ENCODE results near the gene NHERF1.

The NHERF1 gene

DNA sequence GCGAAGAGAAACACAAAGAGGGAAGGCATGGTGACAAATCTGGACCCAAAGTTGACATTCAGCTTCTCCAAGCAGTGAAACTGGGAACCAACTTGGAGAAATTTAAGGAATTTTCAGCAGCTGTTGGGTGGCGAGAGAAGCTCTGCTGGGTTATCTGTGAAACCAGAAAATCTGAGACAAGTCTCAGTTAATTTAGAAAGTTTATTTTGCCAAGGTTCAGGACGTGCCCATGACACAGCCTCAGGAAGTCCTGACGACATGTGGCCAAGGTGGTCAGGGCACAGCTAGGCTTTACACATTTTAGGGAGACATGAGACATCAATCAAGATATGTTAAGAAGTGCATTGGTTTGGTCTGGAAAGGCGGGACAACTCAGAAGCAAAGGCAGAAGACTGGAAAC lies 24.5 kb upstream of the NHERF1 start:
- TF ChIP-seq, protein P1, sequence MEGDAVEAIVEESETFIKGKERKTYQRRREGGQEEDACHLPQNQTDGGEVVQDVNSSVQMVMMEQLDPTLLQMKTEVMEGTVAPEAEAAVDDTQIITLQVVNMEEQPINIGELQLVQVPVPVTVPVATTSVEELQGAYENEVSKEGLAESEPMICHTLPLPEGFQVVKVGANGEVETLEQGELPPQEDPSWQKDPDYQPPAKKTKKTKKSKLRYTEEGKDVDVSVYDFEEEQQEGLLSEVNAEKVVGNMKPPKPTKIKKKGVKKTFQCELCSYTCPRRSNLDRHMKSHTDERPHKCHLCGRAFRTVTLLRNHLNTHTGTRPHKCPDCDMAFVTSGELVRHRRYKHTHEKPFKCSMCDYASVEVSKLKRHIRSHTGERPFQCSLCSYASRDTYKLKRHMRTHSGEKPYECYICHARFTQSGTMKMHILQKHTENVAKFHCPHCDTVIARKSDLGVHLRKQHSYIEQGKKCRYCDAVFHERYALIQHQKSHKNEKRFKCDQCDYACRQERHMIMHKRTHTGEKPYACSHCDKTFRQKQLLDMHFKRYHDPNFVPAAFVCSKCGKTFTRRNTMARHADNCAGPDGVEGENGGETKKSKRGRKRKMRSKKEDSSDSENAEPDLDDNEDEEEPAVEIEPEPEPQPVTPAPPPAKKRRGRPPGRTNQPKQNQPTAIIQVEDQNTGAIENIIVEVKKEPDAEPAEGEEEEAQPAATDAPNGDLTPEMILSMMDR (IDR thresholded peaks at IDR 0.05; ENCODE audit: insufficient read depth, low read length, poor library complexity, severe bottlenecking), result no peak
- TF ChIP-seq EZH2phosphoT487 (conservative IDR thresholded peaks at IDR 0.05; ENCODE audit: low read length), result no peak
- Histone ChIP-seq H3K4me3 (ENCODE audit: insufficient read depth, low read length, poor library complexity, severe bottlenecking) (no peak overlapping the region), H3K9me3 (ENCODE audit: insufficient read depth, low read length) (peaks cover 10% of the 10 kb centered on the region; the same call in 1 of the 2 replicates), H3K79me2 (ENCODE audit: insufficient read depth, low read length) (no peaks in the 10 kb centered on the region), H3K27me3 (ENCODE audit: low read length) (no peaks in the 10 kb centered on the region), H4K20me1 (ENCODE audit: low read depth, low read length) (no peaks in the 10 kb centered on the region), H3K4me2 (ENCODE audit: low read depth, low read length, poor library complexity, severe bottlenecking) (no peak overlapping the region), H3K36me3 (ENCODE audit: low read length) (no peaks in the 10 kb centered on the region), H3F3A (ENCODE audit: insufficient read depth) (no peaks in the 10 kb centered on the region), H3K9me2 (replicated peaks; ENCODE audit: insufficient read depth, low read length) (no peaks in the 10 kb centered on the region), H2AFZ (ENCODE audit: low read depth, low read length, severe bottlenecking) (no peak overlapping the region), H3K27ac (ENCODE audit: low read depth, low read length) (no peak overlapping the region), H3K9ac (ENCODE audit: low read length) (no peak overlapping the region)

DNA sequence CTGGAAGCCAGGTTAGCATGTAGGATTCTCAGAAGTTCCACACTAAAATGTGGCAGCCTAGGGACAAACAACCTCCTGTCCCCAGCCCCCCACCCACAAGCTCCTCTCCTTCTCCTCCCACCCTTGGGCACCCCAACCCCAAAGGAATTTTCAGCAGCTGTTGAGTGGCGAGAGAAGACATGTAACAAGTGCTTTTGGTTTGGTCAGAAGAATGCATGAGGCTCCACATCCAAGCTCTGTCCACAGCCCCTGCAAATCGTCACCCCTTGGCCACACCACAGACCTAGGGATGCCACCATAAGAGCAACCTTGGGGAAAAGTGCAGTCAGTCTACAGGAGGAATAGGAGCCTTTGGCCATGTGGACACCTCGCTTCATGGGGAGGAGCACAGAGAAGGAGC lies 23.3 kb upstream of the NHERF1 start:
- Histone ChIP-seq H3K36me3 (ENCODE audit: low read length) (no peaks in the 10 kb centered on the region), H2AFZ (ENCODE audit: low read depth, low read length, severe bottlenecking) (no peak overlapping the region), H3K4me2 (ENCODE audit: low read depth, low read length, poor library complexity, severe bottlenecking) (no peak overlapping the region), H3K4me3 (ENCODE audit: insufficient read depth, low read length, poor library complexity, severe bottlenecking) (no peak overlapping the region), H3K9me2 (replicated peaks; ENCODE audit: insufficient read depth, low read length) (no peaks in the 10 kb centered on the region), H3K27me3 (ENCODE audit: low read length) (no peaks in the 10 kb centered on the region), H3K27ac (ENCODE audit: low read depth, low read length) (no peak overlapping the region), H3K9ac (ENCODE audit: low read length) (no peak overlapping the region), H4K20me1 (ENCODE audit: low read depth, low read length) (no peaks in the 10 kb centered on the region), H3K9me3 (ENCODE audit: insufficient read depth, low read length) (peaks cover 11% of the 10 kb centered on the region; the same call in 1 of the 2 replicates), H3K79me2 (ENCODE audit: insufficient read depth, low read length) (no peaks in the 10 kb centered on the region), H3F3A (ENCODE audit: insufficient read depth) (no peaks in the 10 kb centered on the region)
- no peak for TF ChIP-seq EZH2phosphoT487 (conservative IDR thresholded peaks at IDR 0.05; ENCODE audit: low read length)
- TF ChIP-seq, protein P1 (IDR thresholded peaks at IDR 0.05; ENCODE audit: insufficient read depth, low read length, poor library complexity, severe bottlenecking), result no peak

DNA sequence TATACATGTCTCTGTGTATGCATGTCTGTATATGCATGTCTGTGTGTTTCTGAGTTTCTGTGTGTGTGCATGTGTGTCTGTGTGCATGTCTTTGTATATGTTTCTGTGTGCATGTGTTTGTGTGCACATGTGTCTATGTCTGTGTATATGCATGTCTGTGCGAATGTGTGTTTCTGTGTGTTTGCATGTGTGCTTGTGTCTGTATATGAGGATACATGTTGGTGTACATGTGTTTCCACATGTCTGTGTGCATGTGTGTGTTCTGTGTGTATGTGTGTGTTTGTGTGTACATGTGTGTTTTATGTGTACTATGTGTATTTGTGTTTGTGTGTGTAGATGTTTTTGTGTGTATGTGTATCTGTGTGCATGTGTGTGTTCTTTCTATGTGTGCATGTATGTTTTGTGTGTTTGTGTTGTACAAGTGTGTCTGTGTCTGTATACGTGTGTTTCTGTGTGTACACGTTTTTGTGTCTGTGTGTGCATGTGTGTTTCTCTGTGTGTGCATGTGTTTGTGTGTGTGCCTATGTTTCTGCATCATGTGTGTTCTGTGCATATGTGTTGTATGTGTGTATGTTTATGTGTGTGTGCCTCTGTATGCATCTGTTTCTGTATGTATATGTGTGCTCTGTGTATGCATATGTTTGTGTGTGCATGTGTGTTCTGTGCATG lies 20.3 kb upstream of the NHERF1 start:
- H3K4me3 ChIP-seq (ENCODE audit: insufficient read depth, low read length, poor library complexity, severe bottlenecking), result no peak overlapping the region
- no peak overlapping the region for H3K4me2 ChIP-seq (ENCODE audit: low read depth, low read length, poor library complexity, severe bottlenecking)
- no peaks in the 10 kb centered on the region for H3K79me2 ChIP-seq (ENCODE audit: insufficient read depth, low read length)
- no peaks in the 10 kb centered on the region for H3K36me3 ChIP-seq (ENCODE audit: low read length)
- H3F3A ChIP-seq (ENCODE audit: insufficient read depth), result no peaks in the 10 kb centered on the region
- TF ChIP-seq, protein P1 (IDR thresholded peaks at IDR 0.05; ENCODE audit: insufficient read depth, low read length, poor library complexity, severe bottlenecking), result no peak
- no peak for TF ChIP-seq EZH2phosphoT487 (conservative IDR thresholded peaks at IDR 0.05; ENCODE audit: low read length)
- no peaks in the 10 kb centered on the region for H3K27me3 ChIP-seq (ENCODE audit: low read length)
- H3K9me2 ChIP-seq (replicated peaks; ENCODE audit: insufficient read depth, low read length), result no peaks in the 10 kb centered on the region
- H3K9me3 ChIP-seq (ENCODE audit: insufficient read depth, low read length), result peaks cover 11% of the 10 kb centered on the region; the same call in 1 of the 2 replicates
- no peak overlapping the region for H3K9ac ChIP-seq (ENCODE audit: low read length)
- no peak overlapping the region for H3K27ac ChIP-seq (ENCODE audit: low read depth, low read length)
- no peak overlapping the region for H2AFZ ChIP-seq (ENCODE audit: low read depth, low read length, severe bottlenecking)
- H4K20me1 ChIP-seq (ENCODE audit: low read depth, low read length), result no peaks in the 10 kb centered on the region
